ENCODE measurements around the gene GSG1L.

Gene GSG1L

DNA sequence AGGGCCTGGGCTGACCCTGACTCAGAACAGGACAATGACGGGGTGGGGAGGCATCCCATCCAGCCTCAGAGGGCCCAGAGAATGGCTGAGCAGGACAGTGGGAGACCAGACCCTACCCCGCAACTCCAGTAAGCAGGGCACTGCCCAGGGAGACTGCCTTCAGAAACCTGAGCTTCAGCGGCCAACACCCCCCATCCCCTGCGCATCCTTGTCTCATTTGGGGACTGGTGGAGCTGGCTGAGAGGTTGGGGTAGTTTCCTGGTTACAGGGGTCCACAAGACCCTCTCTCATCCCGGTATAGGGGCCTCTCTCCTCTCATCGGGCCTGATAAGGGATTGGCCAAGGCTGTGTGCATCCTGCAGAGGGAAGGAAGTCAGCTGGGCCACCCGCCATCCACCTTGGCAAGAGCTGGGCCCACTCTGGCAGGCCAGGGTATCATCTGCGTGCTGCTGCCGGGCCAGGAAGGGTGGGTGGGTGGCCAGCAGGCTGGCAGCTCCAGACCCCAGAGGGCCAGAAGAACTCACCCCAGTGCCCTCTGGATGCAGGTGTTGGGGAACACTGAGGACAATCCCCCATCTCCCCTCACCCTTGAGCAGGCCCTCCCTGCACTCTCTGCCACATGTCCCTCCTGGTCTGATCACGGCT, 284.5 kb downstream of the GSG1L start:
- H3K4me3 ChIP-seq (ENCODE audit: low read length) = no peak overlapping the region
- TF ChIP-seq, protein P1, sequence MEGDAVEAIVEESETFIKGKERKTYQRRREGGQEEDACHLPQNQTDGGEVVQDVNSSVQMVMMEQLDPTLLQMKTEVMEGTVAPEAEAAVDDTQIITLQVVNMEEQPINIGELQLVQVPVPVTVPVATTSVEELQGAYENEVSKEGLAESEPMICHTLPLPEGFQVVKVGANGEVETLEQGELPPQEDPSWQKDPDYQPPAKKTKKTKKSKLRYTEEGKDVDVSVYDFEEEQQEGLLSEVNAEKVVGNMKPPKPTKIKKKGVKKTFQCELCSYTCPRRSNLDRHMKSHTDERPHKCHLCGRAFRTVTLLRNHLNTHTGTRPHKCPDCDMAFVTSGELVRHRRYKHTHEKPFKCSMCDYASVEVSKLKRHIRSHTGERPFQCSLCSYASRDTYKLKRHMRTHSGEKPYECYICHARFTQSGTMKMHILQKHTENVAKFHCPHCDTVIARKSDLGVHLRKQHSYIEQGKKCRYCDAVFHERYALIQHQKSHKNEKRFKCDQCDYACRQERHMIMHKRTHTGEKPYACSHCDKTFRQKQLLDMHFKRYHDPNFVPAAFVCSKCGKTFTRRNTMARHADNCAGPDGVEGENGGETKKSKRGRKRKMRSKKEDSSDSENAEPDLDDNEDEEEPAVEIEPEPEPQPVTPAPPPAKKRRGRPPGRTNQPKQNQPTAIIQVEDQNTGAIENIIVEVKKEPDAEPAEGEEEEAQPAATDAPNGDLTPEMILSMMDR (conservative IDR thresholded peaks at IDR 0.05; ENCODE audit: low read length) = no peak
- DNase-seq (ENCODE audit: low read depth) = no peak

DNA sequence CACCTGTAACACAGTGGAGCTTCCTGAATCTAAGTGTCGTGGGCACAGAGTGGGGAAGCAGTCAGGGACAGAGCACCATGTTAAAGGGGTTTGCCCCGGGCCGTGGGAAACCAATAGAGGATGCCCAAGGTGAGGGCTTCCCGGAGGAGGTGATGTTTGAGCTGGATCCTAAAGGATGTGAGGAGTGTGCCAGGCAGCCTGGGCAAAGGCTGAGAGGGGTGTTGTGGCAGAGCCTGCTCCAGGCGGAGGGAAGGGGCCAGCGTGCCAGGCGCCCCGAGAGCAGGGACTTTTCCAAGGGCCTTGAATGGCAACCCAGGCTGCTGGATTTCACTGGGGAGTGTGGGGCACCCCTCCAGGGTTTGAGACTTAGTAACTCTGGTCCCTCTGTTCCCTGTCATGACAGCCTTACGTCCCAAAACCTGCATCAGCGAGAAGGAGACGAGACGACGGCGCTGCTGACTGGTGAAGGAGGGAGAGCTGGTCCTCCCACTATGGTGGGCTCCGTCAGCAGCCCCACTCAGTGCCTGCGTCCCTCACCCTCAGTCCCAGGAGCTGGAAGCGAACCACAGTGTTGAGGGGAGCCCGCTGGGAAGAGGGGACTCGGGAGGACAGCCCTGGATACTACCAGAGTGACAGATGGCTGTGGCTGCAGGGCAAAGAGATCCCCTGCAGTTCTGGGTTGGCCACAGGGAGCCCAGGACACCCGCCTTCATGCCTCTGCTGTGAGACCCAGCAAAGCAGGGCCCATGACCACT, 285.2 kb downstream of the GSG1L start:
- TF ChIP-seq, protein P1 (conservative IDR thresholded peaks at IDR 0.05; ENCODE audit: low read length) = no peak
- no peak for DNase-seq (ENCODE audit: low read depth)
- no peak overlapping the region for H3K4me3 ChIP-seq (ENCODE audit: low read length)

DNA sequence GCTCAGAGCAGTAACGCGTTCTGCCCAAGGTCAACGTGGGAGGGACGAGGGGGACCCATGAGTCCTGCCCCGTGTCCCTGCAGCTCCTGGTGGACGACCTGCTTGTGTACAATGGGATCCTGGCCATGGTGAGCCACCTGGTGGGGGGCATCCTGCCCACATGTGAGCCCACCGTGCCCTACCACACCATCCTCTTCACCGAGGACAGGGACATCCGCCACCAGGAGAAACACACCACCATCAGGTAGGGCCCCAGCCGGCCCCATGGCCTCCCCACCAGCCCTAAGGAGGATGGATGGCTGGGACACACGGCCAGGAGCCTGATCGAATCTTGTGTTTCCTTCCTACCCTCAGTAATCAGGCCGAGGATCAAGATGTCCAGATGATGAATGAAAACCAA, 286.0 kb downstream of the GSG1L start:
- no peak overlapping the region for H3K4me3 ChIP-seq (ENCODE audit: low read length)
- TF ChIP-seq, protein P1 (conservative IDR thresholded peaks at IDR 0.05; ENCODE audit: low read length) = no peak
- no peak for DNase-seq (ENCODE audit: low read depth)

DNA sequence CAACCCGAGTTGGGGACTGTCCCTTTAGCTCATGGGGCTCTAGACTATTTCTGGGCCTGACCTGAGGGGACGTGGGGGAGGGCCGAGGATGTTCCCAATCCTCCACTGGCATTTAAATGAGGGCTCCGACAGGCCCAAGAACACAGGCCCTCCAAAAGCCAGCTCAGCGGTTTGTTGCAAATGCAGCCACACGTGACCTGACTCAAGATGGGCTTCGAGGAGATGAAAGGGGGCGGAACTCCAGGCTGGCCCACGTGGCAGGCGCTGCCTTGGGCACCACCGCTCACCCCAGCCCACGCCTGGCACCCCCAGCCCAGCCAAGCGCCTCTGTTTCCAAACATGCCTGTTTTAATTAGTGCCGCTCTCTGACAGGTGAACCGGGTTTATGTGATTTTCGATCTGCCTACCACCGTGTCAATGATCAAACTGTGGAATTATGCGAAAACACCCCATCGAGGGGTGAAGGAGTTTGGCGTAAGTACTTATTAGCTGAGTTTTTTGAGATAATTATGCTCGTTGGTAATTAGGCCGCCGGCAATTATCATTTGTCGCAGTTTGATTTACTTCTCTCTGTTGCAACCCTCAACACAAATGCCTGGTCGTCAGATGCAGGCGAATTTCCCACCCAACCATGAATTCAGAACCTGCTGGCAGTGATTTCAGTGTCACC, 286.8 kb downstream of the GSG1L start:
- TF ChIP-seq, protein P1 (conservative IDR thresholded peaks at IDR 0.05; ENCODE audit: low read length) = no peak
- no peak overlapping the region for H3K4me3 ChIP-seq (ENCODE audit: low read length)
- DNase-seq (ENCODE audit: low read depth) = no peak

DNA sequence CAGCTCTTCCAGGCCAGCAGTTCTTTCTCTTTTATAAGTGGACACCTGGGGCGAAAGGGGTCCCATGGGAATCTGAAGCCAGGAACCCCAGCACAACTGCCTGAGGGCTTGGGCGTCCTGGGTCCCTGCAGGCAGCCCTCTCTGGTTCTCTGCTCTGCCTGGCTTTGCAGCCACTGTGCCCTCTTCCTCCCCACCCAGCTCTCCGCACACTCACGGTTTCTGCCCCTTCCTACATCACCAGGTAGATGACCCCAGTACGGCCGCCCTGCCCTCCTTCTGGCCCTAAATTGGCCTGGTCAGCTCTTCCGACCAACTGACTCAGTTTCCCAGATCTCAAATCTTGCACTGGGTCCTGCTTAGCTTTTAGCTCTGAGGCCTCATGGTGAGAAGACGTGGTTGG, 288.3 kb downstream of the GSG1L start:
- no peak overlapping the region for H3K4me3 ChIP-seq (ENCODE audit: low read length)
- no peak for DNase-seq (ENCODE audit: low read depth)
- TF ChIP-seq, protein P1 (conservative IDR thresholded peaks at IDR 0.05; ENCODE audit: low read length) = no peak

DNA sequence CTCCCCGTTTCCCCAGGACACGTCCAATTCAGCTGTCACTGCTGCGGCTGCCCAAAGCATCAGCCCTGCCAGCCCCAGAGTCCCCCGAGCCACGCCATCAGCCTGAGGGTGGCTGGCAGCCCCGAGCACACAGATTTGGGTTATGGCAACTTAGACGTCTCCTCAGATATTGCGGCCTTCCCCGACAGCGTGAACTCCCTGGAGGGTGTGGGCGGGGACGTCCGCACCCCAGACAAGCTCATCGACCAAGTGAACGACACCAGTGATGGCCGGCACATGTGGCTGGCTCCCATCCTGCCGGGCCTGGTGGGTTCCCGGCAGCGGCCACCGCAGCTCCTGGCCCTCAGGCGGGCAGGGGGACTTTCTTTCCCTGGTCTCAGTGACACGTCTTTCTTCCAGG, 288.7 kb downstream of the GSG1L start:
- no peak overlapping the region for H3K4me3 ChIP-seq (ENCODE audit: low read length)
- no peak for DNase-seq (ENCODE audit: low read depth)
- TF ChIP-seq, protein P1 (conservative IDR thresholded peaks at IDR 0.05; ENCODE audit: low read length) = no peak

Data from AG10803 (cell line).